GM21576 (cell line): ENCODE data around the gene PFKFB3.
"Not testable (repeated sequence)": the region's sequence is repeated elsewhere in the genome, so short reads cannot be mapped to it uniquely, and the experiment has no call there.

ENCODE experiments used
- ATAC-seq: cut with Tn5 transposase; IDR thresholded peaks from one replicate; pipeline ENCODE4 v1.9.1; 2021; ENCODE audit warnings: mild to moderate bottlenecking, moderate library complexity; ENCODE audit not compliant: unreplicated experiment

The PFKFB3 gene

DNA sequence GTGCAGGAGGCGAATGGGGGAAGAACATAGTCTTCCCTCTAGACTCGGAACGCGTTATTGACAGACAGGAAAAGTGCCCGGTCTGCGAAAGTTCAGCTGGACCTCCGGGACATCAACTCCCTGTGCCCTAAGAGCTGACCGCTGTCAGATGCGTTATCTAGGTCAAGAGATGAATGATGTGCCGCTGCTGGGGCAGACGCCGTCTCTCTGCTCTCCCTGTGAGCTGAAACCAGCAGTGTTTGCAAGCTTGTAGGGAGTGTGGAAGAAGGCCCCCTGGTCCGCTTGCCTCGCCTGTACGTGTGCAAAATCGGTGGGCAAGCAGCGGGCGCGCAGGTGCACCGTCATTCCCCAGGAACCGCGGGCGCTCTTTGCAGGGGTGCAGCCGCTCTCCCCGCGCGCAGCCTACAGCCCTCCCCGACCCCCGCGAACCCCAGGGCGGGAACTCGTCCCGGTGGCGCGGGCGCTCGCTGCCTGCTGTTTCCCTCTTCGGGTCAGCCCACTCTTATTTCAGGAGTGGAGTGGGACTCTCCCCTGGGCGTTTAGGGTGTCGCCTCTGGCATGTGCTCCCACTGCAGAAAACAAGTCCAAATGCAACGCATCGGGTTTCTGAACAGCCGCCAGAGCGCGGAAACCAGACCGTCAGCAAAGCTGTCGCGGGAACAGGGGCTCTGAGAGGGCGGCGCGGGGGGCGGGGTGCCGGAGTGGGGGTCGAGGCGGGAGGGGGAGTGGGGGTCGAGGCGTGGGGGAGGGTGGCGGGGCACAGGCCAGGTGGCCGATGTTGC lies 1.8 kb upstream of the PFKFB3 start:
- ATAC-seq = no peak

DNA sequence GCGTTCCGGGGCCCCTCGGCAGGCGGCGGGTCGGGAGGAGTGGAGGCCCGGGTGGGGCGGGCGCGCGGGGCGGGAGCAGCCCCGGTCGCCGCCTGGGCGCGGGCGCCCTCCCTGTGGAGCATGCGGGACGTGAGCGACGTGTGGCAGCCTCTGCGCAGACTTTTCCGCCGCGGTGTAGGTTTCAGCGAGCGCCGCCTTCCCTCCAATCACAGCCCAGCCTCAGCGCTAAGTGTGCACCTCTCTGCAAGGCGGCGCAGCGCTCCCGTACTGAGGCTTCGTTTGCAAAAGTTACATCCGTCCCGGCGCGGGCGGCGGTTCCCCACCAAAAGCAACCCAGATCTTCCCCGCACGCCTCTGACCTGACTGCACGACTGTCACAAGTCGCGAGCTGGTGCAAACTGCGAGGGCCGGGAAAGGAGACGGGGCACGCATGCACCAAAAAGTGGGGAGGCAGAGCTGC lies 1.2 kb upstream of the PFKFB3 start:
- ATAC-seq = peak; percentile 53

DNA sequence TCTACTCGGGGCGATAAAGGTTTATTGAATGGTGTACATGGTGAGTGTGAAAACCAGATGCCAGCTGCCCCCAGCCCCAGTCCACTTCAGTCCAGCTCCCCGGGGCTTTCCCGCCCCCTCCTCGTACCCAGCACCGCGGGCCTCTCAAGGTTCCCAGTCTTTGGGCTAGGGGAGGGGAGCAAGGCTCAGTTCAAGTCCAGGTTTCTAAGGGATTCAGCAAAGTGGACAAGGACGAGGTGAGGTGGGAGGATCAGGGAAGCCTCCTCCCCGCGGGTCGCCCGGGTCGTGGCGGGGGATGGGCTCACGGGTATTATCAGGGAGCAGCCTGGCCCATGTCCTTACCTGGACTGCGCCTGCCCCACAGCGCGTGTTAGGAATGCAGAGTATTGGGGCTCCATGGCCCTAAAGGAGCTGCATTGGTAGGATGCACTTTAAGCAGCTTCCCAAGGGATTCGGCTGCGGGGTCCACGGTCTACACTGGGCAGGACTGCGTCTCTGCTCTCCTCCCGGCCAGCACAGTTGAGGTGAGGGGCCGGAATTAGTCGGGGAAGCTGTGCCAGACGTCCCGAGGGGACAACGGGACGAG lies 541 bp upstream of the PFKFB3 start:
- ATAC-seq = no peak

DNA sequence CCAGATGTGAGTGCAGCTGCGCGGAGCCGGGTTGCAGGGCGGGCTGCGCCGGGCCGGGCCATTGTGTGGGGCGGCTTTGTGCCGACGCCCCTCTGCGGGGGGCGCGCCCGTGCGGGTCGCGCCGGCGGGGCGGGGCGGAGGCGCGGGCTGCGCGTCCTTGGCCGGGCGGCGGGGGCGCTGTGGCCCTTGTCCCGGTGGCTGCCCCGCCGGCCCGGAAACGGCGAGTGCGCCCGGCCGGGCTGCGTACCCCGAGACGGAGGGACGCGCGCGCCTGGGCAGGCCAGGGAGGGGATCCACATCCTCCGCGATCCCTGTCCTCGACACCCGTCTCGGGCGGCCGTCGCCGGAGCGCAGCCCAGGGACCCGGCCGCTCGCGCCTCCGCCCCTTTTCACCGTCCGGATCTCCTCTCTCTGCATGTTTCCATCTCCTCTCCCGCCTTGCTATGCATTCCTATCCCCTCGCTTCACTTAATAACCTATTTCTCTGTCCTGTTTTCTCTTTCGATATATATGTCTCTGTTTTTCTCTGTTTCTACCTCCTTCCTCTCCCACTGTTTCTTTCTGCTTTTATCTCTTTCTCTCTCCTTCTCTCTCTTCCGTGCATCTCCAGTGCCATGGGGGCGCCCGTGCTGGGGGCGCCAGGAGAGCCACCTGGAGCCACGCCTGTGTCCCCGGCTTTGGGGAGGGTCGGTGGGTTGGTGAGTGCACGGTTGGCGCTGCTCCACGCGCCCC lies 765 bp downstream of the PFKFB3 start:
- ATAC-seq = peak; percentile 36

DNA sequence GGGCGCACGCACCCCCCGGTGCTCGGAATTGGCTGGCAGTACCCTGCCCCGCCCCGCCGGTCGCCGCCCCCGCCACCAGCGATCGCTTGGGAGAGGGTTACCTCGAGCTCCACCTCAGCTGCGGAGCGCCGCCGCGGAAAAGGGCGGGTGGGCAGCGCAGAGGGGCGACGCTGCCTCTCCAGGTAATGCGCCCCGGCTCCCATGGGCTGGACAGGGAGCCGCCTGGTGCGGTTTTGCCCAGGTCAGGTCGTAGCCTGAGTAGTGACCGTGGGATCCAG lies 1.3 kb downstream of the PFKFB3 start:
- ATAC-seq = no peak

DNA sequence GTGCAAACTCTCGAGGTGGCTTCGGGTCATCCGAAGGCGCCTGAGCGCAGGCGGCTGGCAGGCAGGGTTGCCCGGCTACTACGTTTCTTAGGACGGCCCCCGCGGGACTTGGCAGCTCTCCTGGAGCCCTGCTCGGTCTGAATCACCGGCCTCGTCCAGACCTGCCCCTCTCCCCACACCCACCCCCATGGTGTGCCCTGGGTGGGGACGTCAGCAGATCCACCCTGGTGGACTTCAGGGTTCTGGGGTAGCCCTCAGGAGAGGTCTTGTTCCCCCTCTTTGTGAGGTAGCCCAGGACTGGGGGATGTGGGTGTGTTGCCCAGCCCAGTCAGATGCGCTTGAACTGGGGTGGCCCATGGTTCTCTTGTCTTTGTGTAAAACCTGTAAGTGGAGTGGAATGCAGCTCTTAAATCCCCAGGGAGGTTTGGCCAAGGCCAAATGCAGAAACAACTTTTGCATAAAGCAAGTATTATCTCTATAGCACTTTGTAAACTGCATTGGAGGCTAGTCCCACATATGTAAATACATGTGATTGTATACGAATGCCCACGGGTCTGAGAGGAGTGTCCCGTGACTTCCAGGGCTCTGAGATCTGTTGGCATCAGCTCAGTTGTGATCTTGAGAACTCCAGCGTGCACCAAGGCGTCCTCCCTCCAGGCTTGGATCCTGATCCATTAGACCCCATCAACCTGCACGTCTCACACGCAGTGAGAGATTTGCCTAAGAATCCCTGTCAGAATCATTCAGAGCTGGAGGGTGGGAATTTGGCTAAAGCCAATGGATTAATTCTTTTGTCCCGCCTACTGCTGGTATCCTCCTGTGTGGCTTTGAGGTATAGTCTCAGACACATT lies 1.8 kb downstream of the PFKFB3 start:
- no peak for ATAC-seq

DNA sequence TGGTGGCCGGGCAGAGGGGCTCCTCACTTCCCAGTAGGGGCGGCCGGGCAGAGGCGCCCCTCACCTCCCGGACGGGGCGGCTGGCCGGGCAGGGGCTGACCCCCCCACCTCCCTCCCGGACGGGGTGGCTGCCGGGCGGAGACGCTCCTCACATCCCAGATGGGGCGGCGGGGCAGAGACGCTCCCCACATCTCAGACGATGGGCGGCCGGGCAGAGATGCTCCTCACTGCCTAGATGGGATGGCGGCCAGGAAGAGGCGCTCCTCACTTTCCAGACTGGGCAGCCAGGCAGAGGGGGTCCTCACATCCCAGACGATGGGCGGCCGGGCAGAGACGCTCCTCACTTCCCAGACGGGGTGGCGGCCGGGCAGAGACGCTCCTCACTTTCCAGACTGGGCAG lies 3.8 kb downstream of the PFKFB3 start:
- not testable (repeated sequence) for ATAC-seq

DNA sequence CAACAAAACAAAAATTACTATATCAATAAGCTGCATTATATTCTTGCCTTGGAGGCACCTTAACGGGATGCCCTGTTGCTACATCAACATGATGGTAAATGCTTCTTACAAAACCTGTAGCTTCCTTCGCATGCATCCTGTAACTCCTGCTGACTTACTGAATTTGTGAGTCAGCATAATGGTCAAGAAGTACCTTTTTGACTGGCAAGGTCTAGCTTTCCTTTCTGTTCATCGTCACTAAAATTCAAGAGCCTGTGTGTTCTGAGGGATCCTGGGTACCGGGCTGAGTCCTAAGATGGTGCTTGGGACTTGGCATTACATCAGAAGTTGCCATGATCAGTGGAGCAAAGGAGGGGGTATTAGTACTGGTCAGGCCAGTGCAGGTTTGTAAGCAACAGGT lies 4.9 kb downstream of the PFKFB3 start:
- ATAC-seq = no peak

DNA sequence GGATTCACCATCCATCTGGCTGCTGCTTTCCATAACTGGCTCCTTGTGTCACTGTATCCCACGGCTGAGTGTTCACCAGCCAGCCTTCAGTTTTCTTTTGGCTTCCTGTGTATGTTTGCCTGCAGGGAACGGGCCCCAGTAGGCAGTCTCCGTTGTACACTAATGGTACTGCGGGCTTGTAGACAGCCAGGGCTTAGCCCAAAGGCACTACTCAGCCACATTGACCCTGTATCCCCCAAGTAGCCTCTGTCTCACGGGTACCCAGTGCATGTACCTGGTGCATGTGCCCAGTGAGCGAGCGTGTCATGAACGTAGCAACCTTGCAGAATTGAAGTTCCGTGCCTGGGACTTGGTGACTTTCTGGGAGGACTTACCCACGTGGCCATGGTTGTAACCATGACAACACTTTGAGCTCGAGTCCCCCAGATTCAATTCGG lies 6.1 kb downstream of the PFKFB3 start:
- no peak for ATAC-seq

DNA sequence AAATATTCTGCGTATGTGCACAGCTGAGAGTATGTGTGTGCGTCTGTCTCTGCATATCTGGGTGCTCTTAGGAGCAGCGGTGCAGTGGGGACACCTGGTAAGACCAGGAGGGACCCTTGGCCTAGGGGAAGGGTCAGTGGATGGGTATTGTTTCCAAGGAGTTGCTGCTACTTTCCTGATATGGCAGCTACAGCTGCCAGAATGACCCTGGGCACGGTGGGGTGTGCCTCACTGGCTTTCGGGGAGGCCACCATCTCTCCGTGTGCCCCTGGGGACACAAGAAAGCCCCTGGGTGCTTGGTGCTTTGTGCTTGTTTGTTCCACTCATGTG lies 8.6 kb downstream of the PFKFB3 start:
- ATAC-seq = no peak

DNA sequence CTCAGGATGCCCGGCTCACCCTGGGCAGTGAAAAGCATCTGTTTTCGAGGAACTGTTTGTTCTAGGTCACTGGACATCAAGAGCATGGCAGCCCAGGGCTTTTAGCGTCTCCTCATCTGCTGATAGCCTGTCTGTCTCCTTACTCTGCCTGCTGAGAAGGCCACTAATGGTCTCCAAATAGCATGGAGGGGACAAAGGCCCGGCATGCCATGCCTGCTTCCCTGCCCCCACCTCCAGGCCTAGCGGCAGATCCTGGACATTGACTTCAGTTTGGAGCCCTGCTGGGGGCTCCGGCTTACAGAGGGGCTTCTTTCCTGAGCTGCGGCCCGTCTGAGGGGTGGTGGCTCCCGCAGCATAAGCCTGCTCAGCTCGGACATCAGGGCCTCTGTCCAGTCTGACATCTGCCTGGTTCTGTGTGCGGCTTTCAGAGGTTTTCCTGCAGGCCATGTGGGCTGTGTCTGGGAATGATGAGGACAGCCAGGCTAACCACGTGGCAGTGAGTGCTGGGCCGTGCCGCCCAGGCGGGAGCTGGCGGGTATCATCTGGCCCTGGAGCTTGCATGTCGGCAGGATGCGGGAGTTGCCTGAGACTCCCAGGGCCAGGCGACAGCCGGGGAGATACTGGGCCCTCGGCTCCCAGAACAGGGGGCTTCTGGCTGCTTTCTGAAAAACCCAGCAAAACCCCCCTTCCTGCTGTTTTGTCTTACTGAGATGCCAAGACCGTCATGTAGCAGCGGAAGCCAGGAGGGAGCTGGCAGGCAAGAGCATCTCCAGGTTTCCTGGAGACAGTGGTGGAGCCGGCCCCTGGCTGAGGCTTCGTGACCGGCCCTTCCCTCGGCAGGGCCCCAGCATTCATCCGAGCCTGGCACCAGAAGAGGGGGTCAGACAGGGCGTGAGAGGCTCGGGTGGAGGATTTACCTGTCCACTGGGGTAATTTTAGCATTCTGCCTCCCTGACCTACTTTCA lies 9.2 kb downstream of the PFKFB3 start:
- no peak for ATAC-seq

DNA sequence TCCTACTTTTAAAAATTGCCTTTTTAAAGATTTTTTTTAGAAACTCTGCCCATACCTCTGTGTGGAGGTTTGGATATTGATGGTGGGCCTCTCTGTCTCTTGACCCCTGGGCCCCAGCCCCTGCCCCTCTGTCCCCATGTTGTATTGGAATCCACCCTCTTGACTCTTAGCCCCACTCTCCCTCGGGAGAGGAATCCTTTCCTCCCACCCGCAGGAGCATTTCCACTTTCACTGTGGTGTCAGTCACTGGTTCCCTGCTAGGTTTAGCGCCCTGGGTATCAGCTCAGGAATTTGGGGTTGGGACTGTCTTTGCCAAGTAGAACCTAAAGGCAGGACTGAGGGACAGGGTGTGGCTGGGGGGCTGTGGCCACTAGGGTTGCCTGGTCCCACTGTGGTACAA lies 10.1 kb downstream of the PFKFB3 start:
- ATAC-seq = no peak

DNA sequence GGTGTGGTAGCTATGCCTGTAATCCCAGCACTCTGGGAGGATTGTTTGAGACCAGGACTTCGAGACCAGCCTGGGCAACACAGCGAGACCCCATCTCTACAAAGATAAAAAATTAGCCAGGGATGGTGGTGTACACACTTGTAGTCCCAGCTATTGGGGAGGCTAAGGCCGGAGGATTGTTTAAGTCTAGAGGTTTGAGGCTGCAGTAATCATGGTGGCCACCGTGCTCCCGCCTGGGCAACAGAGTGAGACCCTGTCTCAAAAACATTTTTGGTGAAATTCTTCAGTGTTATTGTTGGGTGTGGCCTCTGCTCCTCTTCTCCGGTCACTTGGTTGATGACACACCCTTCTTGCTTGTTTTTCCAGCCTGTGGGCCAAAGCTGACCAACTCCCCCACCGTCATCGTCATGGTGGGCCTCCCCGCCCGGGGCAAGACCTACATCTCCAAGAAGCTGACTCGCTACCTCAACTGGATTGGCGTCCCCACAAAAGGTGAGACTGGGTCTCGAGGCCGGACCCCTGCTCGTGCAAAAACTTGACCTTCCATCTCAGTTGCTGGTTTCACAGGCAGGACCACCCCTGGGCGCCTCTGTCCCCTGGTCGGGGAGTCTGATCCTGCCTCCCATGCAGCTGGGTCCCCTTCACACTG lies 10.6 kb downstream of the PFKFB3 start:
- no peak for ATAC-seq

DNA sequence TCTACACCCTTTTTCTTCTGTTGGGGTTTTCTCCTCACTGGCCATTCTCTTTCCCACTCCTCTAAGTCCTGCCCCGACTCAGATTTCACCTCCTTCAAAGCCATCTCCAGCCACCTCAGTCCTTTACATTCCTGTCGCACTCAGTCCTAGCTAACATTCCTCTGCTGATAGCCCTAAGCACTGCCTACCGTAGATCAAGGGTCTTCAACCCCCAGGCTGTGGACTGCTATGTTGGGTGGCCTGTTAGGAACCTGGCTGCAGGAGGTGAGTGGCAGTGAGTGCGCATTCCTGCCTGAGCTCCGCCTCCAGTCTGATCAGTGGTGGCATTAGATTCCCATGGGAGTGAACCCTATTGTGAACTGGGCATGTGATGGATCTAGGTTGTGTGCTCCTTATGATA lies 11.2 kb downstream of the PFKFB3 start:
- ATAC-seq = no peak

DNA sequence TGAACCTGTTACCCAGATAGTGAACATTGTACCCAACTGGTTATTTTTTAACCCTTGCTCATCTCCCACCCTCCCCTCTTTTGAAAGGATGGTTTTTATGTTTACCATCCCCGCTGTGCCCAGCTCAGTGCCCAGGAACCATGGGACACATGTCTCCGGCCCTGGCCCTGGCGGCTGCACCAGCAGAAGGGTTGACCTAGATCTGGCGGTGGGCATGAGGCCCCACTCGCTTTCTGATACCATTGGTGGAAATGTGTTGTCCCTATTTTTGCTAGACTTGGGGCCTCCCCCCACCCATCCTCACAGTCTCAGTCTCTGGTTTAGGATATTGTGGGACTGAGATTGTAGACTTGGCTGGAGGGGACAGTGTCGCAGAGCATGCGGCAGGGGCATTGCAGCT lies 11.9 kb downstream of the PFKFB3 start:
- ATAC-seq = no peak

DNA sequence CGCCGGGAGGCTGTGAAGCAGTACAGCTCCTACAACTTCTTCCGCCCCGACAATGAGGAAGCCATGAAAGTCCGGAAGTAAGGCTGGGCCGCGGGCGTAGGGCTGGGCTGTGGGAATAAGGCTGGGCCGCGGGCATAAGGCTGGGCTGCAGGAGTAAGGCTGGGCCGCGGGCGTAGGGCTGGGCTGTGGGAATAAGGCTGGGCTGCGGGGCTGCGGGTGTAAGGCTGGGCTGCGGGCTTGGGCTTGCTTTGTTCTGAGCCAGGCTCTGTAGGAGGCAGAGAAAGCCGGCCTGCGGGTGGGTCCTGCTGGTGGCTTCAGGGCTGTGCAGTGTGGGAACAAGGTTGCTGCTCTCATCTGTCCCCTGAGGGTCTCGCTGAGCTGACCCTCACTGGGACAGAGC lies 12.5 kb downstream of the PFKFB3 start:
- no peak for ATAC-seq

DNA sequence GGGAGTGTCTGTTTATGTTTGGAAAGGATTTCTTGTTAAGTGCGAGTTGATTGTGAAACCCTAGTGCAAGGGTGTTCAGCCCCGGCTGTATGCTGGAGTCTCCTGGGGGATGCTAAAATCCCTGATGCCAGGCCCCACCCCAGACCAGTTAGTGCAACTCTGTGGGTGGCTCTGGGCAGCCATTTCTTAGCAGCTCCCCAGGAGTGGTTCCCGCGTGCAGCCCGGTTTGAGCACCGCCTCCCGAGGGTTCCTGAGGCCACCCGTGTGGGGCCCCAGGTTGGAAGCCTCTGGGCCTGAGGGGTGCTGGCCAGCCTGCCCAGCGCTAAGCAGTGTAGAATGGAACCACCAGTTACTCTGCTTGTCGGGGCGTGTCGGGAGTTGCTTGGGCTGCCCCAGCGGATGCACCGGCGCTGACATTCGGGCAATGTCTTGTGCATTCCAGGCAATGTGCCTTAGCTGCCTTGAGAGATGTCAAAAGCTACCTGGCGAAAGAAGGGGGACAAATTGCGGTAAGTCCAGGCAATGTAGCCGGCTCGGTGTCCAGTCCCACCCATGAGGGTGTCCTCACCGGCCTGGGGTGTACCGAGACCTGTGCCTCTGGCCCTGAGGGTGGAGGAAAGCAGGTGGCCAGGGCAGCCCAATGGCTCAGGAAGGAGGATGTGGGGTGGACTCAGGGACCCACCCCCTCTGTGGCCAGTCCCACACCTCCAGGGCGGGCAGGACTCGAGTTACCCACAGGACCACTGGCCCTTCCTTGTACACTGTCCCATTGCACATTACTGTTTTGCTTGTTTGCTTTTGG lies 13.2 kb downstream of the PFKFB3 start:
- no peak for ATAC-seq

DNA sequence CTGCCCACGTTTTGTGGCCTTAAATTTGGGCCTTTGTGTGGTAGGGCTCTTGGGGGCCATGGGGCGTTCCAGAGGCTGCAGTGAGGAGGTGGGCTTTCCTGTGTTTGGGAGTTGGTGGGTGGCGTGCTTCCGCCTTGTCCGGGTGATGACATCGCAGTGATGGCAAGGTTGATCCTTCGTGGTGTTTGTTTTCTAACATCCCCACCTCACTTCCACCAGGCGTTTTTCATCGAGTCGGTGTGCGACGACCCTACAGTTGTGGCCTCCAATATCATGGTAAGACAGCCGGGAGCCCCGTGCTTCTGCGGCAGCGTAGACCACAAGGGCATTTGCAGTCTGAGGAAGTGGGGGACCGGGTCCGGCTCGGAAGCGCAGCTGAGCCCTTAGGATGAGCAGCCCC lies 14.2 kb downstream of the PFKFB3 start:
- ATAC-seq = no peak

DNA sequence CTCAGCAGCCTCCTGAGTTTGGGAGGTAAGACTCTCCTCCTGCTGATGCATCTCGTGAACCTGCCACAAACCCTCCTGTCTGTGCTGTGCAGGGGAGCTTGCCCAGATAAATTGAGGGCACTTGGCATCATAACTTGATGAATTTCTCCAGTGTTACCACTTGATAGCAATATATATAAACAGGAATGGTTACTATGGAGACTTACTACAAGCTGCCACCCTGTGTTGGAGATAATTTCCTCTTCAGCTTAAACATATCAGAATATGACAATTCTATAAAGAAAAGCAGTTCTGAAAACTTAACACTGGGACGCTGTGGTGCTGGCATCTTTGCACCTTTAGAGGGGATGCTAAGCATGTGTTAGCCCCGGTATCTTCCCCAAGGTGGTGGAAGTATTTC lies 14.9 kb downstream of the PFKFB3 start:
- no peak for ATAC-seq
